HG02763 (cell line): ENCODE data around the gene SYDE1.
A peak's percentile ranks its signal among the peaks of the same experiment; 100 is the strongest.

Experiments
- ATAC-seq: cut with Tn5 transposase; IDR thresholded peaks from one replicate; pipeline ENCODE4 v1.9.1; 2021; ENCODE audit warnings: mild to moderate bottlenecking, moderate library complexity; ENCODE audit not compliant: unreplicated experiment

SYDE1 gene

DNA sequence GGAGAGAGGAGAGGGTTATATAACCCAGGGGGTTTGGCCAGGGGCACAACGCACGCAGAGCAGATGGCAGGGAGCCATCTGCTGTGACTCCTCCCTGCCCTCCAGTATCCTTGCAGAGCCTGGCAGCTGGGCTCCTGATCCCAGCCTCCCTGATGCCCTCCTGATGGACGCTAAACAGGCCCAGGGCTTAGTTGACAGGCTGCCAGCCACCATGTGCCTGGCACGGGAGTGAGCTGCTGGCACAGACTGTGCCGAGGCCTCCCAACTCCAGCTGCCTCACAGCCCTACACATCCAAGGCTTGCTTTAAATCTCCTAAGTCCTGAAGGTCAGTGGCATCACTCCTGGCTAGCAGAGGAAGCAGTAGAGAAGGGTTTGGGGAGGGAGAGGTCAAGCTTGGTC lies 16.7 kb downstream of the SYDE1 start:
- ATAC-seq: no peak

DNA sequence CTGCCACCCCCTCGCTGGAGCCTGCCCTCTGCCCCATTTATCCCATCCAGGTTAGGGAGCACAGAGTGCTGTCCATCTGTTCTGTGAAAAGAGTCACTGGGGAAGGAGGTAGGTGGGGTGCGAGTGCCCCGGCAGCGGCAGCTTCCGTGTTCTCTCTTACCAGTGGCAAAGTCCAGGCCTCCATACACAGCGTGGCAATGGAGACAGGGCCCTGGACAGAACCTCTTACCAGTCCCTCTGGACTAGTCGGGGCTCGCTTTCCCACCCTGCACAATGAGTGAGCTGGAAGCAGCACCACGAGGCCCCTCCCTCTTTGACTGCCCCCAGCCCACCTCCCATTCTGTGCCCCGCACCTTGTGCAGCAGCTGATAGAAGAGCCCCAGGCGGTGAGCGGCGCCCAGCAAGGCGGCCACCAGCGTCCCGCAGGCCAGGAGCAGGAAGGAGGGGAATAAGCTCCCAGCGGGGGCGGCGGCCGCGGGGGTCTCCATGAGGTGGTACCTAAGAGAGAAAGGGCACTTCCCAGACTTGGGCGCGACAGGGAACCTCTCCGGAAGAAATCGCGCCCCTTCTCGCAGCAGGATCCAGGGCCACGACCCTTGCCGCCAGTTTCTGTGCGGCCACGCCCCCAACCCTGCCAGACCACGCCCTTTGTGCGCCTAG lies 17.5 kb downstream of the SYDE1 start:
- no peak for ATAC-seq

DNA sequence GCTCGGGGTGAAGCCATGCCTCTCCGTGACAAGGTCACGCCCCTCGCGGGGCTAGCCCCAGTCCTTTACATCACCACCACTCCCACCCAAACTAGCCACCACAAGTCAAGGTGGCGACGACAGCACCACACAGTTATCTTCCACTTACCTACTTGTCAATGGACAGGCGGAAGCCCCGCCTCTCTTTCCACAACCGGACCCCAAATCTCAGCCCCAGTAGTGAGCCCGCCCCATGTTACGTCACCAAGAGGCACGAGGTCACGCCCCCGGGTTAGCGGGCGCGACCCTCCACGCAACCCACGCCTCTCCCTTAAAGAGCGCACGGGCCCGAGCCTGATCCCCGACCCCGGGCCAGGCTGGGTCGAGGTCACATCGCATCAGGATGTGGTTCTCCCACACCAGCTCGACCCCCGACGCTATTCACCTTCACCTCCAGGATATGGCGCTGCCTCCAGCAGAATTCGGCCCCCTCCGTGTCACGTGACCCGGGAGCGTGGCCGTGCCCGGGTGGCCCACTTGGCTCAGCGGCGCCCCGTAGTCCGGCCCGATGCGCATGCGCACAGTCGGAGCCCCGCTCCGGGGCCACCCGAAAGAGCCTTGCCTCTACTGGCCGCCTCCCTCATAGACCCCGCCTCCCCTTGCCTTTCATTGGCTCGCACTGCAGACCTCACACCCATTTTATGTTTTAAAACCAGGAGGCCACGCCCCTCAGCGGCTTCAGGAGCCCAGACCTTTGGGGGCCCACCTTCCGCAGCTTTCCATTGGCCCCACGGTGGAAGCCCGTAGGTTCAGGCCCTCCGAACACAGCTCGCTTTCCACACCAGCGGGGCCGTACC lies 18.2 kb downstream of the SYDE1 start:
- peak; percentile 95 for ATAC-seq

GRCh38 chr19:15126131-15126910 lies 19.1 kb downstream of the SYDE1 start:
- no peak for ATAC-seq

DNA sequence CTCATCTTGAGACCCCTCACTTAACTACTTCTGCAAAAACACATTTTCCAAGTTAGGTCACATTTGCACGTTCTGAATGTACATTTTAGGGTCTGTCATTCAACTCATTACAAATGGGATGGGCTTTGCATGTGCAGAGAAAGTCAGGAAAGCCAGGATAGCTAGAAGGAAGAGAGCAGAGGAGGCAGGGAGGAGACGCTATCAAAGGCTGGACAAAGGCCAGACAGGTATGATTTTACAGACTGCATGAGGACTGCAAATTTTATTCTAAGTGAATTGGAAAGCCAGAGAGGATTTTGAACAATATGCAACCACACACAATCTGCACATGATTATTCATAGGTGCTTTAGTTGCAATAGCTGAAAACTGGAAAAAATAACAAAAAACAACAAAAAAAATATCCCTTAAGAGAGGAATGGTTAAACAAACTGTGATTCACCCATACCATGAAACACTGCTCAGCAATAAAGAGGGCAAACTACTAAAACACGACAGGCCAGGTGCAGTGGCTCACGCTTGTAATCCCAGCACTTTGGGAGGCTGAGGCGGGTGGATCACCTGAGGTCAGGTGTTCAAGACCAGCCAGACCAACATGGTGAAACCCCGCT lies 21.1 kb downstream of the SYDE1 start:
- no peak for ATAC-seq

GRCh38 chr19:15129856-15130585 lies 22.8 kb downstream of the SYDE1 start:
- ATAC-seq: no peak

DNA sequence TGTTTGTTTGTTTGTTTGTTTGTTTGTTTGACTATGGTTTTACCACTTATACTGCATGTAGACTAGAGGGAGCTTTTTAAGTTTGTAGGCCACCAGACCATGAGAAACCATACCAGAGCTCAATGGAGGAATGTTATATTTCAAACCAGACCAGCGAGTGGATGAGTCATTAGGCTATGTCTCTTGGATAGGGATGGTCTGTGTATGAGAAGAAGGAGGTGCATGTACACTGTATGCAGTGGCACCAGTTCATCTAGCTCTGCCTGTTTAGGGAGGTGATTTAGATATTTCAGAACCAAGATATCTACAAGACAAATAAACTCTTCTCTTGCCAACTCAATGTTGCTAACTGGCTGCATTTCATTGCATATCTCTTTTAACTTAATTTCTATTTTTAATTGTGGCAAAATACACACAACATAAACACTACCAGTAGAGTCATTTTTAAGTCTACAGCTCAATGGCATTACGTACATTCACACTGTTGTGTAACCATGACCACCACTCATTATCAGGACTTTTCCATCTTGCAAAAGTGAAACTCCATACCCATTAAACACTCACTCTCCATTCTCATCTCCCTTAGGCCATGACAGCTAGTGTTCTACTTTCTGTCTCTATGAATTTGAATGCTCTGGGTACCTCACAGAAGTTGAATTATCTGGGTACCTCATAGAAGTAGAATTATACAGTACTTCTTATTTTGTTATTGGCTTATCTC lies 29.2 kb downstream of the SYDE1 start:
- ATAC-seq: no peak

DNA sequence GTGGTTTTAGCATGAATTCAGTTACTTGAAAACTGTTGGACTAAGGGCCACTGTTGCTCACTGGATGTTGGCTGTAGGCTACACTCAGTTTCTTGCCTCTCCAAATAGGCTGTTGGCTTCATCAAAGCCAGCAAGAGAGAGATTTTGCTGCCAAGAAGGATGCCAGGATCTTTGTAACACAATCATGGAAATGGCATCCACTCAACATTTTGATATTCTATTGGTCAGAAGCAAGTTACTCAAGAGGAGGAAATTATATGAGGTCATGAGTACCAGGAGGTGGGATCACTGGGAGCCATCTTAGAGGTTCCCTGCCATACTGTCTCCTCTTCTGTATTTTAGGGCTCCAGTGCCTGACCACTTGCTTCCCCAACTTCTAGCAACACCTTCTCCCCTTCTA lies 30.6 kb downstream of the SYDE1 start:
- ATAC-seq: no peak

DNA sequence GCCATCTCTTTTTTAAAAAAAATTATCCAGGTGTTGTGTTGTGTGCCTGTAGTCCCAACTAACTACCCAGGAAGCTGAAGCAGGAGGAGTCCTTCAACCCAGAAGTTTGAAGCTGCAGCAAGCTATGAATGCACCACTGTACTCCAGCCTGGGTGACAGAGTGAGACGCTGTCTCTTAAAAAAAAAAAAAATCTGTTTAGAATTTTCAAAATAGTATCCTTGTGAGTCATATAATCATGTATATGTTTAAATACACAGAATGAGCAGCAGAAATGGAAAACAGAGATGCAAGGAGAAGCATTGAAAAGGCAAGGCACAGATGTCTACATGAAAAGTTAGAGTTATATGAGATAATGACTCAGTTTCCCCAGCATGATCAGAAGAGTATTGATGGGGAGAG lies 31.2 kb downstream of the SYDE1 start:
- ATAC-seq: no peak

DNA sequence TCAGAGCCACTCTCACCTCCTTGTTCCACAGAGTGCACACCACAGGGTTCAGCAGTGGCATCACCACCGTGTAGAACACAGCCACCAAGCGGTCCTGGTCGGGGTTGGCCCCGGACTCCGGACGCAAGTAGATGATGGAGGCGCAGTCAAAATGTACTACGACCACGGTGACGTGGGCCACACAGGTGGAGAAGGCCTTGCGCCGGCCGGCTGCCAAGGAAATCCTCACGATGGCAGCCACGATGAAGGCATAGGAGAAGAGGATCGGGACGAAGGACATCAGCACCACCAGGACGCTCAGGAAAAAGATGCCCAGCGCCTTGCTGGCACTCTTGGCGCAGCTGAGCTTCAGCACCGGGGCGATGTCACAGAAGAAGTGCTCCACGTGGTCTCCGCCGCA lies 33.9 kb downstream of the SYDE1 start:
- no peak for ATAC-seq

DNA sequence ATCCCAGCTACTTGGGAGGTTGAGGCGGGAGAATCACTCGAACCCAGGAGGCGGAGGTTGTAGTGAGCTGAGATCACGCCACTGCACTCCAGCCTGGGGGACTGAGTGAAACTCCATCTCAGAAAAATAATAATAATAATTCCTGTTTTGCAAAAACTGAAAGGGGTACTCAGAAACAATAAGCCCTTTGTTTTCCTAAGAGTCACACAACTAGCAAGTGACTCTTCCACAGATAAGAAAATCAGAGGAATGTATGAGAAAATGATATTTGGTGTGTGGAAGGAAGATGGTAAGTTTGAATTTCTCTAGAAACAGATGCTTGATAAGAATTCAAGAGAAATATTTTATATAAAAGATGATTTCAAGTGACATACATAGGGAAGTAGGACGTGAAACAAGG lies 35.1 kb downstream of the SYDE1 start:
- no peak for ATAC-seq

DNA sequence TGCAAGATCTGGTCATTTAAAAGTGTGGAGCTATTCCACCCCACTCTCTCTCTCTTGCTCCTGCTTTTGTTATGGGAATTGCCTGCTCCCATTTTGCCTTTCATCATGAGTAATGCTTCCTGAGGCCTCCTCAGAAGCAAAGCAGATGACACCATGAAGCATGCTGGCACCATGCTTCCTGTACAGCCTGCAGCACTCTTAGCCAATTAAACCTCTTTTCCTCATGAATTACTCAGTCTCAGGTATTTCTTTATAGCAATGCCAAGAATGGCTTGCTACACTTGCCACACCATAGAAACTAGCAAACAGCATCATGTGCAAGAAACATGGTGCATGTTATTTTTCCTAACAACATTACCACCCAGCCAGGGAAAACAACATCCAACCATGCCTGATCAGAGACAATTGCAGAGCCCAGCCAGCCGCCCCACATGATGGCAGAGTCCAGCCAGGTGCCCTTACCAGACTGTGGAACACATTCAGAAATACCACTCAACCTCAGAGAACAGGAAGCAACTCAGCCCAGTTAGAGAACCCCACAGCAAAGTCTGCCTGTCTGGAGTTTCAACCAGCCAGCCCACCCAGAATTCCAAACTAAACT lies 36.9 kb downstream of the SYDE1 start:
- no peak for ATAC-seq

GRCh38 chr19:15147090-15147489 lies 39.9 kb downstream of the SYDE1 start:
- ATAC-seq: no peak

DNA sequence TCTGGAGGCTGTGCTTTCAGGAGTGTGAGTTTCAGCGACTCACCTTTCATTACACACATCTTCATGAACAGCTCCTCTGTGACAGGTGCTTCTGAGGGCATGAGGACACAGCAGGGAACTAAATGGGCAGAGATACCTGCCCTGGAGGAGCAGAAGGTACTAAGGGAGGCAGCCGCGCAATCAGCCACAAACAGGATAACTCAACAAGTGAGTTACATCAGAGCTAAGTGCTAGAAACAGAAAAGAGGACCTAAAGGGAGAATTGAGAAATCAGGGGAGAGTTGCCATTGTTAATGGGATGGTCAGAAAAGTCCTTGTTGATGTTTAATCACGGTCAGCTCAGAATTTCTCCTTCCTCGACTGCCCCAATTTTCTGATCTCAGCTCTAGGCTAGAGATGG lies 42.5 kb downstream of the SYDE1 start:
- no peak for ATAC-seq

DNA sequence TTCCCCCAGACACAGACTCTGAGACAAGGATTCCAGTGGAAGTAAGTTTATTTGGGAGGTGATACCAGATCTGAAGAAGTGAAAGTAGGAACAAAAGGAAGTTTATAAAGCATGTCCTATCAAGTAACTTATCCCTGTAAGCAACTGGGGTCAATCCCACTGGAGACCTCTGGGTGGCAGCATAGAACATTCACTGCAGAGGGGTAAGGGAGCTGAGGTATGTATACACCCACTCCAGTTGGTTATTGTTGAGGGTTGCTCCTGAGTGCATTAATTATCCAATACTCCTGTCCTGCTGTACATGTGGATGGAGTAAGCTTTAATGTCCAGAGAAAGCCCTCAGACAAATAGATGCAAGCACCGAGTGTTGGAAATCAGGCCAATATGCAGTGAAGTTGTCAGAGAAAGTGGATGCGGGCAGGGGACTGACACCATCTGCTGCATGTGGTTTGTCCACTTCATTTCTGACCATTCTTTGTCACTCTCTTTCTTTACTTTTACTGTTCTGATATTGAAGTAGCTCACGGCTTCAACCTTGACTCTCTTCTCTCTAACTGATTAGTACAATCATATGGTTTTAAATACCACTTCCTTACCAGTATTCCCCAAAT lies 46.9 kb downstream of the SYDE1 start:
- no peak for ATAC-seq

GRCh38 chr19:15155296-15155695 lies 48.1 kb downstream of the SYDE1 start:
- no peak for ATAC-seq

DNA sequence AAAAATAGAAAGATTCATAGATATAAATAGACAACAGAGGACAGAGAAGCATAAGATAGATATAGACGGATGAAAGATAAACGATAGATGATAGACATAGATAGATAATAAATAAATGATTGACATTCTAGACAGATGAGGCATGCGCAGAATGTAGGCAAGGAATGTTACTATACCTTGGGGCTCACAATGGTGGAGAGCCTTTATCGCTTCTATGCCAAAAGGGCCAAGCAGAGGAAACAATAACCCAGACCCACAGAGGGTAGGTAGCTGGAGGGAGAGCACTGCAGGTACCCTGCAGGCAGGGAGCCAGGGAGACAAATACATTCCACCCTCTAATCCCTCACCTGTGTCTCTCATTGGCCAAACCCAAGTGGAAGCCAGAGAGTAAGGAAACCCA lies 49.2 kb downstream of the SYDE1 start:
- ATAC-seq: no peak

GRCh38 chr19:15159251-15159650 lies 52.0 kb downstream of the SYDE1 start:
- no peak for ATAC-seq
